ACHN (cell line): ENCODE results near the gene SLC25A1.
A peak's percentile ranks its signal among the peaks of the same experiment; 100 is the strongest.

Experiments
- DNase-seq: peaks from one replicate; pipeline ENCODE4 v3.0.0-alpha.2; 2015
- in situ Hi-C: cut with HindIII; loops from 2 replicates; pipeline ENCODE4 v1.10.0; 2017; ENCODE audit warnings: low sequenced_read_pairs, low pct_ligation_motif_present, low pct_unique_long_range_greater_than_20kb

Gene SLC25A1

DNA sequence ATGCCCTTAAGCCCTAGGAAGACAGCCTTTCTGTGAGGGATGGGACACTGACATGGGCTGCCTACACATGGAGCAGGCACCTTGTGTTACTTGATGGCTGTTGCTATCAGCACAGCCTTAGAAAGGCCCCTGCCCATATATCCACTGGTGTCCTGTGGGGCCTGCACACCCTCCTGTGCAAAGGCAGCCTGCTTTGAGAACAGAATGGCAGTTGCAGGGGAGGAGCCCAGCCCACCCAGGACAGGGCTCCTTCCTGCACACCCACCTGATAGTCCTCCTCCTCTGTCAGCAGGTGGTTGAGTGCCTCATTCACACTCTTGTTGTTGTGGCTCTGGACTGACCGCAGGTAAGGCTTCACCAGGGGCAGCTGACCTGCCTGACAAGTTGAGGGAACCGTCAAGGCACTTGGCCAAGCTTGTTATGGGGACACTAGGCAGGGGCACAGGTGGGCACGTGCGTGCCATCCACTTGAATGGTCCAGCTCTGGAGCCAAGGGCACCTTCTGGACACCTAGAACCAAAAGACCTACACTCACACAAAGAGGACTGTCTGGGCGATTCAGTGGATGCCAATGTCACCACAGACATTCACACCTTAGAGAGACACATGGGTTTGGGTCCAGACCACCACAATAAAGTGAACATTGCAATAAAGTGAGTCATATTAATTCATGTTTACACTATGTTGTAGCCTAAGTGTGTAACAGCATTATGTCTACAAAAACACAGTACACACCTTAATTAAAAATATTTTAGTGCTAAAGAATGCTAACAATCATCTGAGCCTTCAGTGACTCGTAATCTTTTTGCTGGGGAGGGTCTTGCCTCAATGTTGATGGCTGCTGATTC is 9.4 kb upstream of the SLC25A1 start:
- DNase-seq = no peak
- in situ Hi-C loops = no loop called here

- in situ Hi-C loops = no loop called here
- no peak for DNase-seq
These were observed 5.9 kb upstream of the SLC25A1 start for GRCh38 chr22:19184276-19184997.

GRCh38 chr22:19183216-19183615 is 4.7 kb upstream of the SLC25A1 start:
- in situ Hi-C loops = no loop called here
- DNase-seq = no peak

DNA sequence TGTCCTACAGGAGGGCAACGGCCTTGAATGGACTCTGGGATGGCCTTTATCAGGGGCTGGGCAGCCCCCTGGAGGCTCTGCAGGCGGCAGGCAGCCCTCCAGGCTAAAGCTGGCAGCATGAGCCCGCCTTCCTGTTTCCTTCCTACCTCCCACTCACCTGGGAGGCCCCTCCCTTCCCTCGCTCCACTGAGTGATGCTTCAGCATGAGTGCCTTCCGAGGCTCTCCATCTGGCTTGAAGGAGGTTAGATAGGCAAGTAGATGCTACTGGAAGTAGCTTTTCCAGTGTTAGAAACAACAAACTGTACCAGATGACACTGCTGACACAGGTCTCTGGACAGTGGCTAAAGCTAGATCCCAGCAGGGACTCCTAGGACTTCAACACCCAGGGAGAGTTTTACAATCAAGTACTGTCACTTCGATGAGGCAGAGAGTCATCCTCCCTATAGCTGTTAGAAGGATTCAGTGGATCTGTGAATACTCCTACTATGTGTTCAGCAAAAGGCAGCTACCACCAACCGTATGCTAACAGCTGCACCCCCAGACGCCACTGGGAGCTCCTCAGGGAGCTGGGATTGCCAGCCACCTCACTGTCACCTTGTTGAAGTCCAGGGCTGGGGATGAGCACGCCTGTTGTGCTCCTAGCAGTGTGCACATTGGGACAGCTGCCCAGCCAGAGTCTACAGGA is 4.1 kb upstream of the SLC25A1 start:
- in situ Hi-C loops = no loop called here
- no peak for DNase-seq

DNA sequence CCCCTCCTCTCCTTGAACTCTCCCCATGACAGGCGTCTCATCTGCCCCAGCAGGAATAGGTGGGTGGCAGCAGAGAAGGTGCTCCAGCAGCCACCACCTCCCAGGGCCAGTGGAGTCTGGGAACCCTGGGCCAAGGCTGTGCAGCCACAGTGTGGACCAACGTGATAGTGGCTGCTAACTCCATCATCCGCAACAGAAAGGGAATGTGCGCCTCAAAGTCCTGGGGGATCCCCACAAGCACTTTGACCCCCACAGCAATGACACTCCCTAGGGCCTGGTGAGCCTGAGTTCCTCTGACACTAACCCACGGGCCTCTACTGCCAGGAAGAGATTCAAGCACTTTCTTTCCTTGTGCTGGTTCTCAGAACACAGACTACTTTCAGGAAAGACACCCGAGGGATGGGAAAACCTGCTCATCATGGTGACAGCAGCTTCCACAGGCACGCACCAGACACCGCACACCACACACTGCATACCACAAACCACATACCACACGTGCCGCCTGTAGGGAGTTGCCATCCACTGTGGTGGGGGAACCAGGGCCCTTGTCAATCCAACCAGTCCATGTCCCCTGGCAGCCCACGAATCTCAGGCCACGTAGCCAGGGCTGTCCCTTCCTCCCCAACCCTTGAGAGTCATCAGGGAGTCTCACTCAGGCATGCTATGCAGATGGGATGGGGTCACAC is 3.4 kb upstream of the SLC25A1 start:
- in situ Hi-C loops = no loop called here
- DNase-seq = no peak

DNA sequence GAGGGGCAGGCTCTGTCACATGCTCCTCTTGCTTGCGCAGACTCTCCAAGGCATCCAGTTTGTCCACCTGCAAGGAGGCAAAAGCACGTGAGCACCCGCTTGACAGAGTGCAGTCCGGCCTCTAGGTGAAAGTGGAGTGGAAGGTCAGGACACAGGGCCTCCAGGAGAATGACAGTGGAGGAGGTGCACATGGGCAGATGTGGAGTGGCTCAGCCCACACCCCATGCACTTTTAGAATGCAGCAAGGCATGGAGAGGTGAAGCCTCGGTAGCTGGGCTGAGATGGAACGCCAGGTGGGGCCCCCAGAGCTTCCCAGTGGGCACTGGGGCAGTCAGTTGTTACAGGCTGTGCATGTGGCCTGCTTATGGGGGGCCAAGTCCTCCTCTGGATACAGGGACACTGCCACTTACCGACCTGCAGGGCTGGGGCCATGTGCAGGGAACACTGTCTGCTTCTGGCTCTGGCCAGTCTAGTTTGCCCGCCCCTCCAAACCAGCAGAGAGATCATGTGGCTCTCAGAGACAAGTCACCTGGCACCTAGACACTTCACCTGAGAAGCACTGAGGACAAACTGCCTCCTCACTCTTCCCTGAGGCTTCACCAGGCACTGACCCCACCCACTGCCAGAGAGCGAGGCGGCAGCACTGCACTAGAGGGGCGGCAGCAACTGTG is 2.3 kb upstream of the SLC25A1 start:
- no peak for DNase-seq
- in situ Hi-C loops = no loop called here

DNA sequence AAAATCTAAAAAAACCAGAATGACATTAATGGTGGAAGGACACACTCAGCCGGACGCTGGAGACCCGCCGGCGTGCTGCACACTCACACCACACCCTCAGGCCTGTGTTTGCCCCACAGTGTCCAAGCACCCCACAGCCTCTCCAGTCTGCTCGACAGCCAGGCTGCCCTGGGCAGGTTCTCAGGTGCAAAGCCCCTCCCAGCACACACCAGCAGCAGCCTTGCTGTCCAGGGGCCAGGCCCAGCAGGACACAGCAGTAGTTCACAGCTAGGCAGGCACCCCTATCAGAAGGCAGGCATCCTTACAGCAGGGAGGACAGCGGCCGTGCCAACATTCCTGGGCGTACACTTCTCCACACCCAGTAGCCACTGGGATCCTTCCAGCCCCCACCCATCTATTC is 1.7 kb upstream of the SLC25A1 start:
- in situ Hi-C loops = no loop called here
- DNase-seq = no peak

DNA sequence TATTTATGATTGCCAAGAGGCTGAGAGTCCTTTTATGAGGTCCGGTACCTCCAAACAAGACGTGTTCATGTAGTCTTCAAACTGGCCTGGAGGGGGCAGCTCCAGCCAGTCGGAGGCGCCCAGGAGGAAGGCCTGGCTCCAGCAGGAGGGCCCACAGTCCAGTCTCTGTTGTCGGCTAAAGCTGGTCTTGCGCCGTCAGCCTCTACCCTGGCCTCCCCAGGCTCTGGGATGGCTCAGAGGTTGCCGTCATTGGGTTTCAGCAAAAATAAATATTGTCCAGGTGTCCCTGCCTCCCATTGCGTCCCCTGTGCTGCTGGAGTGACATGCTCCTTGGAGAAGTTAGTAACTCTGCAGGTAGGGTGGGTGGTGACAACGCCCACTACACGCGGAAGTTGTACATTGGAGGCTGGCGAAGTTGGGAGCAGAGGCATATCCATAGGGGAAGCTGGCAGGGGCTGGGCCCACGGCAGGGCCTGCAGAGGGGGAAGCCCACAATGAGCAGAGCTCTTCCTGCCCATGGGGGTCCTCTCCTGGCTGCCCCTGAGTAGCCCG is 1.0 kb upstream of the SLC25A1 start:
- in situ Hi-C loops = no loop called here
- peak; percentile 76 for DNase-seq

- peak; percentile 45 for DNase-seq
- in situ Hi-C loops = no loop called here
These were observed 375 bp downstream of the SLC25A1 start for GRCh38 chr22:19178065-19178656.

DNA sequence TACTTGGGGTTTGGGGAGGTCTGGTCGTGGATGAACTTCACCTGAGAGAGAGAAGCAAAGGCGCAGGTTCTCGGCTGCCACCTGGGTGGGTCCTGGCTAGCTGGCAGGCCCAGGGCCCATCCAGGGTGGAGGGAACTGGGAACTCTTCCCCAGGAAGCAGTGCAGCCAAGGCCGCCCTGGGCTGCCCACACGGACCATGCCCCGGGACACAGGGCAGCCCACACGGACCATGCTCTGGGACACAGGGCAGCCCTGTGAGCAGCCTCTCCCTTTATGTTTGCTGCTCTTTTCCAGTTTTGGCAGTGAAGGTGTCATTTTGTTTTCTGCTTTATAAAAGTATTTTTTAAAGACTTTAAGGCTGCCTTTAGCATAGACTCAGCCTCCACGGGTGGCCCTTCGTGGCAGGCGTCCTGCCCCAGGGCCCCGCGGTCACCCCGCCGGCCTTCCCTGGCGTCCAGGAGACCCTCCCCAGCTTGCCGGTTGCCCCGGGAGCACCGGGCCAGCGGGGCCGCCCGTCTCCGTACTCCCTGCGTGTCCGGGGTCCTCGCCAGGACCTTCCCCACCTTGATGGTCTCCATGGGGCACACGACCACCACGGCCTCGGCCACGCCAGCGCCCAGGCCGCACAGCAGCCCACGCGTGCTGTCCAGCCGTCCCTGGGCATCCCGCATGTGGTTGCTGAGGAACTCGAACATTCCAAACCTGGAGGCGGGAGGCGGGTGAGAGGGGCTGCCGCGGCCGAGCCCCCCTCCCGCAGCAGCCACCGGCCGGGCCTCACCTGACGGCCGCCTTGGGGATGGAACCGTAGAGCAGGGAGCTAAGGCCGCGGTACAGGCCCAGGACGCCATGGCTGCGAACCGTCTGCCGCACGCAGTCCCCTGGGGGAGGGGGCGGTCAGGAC is 1.1 kb downstream of the SLC25A1 start:
- in situ Hi-C loops = no loop called here
- no peak for DNase-seq

DNA sequence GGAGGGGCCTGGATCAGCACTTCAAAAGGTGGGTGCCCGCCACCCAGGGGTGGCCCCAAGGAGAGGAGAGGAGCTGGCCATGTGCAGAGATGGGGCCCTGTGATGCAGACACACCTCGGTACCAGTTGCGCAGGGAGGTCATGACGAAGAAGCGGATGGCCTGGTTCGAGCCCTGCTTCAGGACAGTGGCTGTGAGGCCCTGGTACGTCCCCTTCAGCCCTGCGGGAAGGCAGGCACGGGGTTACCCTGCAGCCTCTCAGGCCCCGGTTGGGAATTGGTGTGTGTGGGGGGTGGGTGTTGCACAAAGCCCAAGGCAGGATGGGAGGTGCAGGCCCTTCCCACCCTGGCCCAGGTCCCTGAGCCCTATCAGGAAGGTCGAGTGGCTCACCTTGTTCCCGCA is 1.8 kb downstream of the SLC25A1 start:
- DNase-seq = no peak
- in situ Hi-C loops = no loop called here

DNA sequence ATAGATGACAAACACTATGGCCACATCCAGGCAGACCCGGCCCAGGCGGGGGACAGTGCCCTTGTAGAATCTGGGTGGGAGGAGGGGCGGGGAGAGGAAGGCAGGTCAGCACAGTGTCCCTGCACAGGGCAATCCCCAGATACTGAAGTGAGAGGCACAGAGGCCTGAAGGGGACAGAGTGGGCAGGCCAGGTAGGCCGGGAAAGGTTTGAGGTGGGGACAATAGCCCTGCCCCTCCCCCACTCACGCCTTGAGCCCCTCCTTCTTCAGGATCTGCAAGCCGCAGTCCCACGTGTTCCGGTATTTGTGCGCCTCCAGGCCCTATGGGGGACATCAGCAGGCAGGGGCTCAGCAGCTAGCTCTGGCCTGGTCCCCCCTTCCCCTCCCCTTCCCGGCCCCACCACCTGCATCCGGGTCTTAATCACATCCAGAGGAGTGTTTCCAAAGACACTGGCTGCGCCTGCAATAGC is 2.3 kb downstream of the SLC25A1 start:
- no peak for DNase-seq
- in situ Hi-C loops = no loop called here

DNA sequence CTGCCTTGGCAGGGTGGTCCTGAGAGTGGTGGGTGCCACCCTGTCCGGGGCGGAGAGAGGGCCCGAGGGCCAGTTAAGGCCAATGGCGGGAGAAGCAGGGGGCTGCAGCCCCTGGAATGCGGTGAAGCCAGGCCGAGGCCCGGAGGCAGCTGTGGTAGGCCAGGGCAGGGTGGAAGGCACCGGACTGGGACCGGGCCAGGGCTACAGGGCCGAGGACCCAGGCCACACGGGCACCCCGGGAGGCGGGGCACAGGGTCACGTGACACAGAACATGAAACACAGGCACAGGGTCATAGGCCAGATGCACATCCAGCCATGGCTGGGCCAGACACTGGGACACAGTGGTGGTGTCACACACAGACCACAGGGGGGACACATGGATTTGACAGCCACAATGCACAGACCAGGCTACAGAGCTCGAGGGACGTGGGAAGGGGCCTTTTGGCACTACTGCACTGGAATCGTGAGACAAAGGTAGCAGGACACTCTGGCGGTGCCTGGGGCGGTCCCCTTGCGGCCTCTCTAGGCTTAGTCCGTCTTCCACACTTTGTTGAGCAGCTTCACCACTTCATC is 2.8 kb downstream of the SLC25A1 start:
- in situ Hi-C loops = no loop called here
- DNase-seq = no peak

GRCh38 chr22:19175026-19175601 is 3.4 kb downstream of the SLC25A1 start:
- in situ Hi-C loops = no loop called here
- no peak for DNase-seq

DNA sequence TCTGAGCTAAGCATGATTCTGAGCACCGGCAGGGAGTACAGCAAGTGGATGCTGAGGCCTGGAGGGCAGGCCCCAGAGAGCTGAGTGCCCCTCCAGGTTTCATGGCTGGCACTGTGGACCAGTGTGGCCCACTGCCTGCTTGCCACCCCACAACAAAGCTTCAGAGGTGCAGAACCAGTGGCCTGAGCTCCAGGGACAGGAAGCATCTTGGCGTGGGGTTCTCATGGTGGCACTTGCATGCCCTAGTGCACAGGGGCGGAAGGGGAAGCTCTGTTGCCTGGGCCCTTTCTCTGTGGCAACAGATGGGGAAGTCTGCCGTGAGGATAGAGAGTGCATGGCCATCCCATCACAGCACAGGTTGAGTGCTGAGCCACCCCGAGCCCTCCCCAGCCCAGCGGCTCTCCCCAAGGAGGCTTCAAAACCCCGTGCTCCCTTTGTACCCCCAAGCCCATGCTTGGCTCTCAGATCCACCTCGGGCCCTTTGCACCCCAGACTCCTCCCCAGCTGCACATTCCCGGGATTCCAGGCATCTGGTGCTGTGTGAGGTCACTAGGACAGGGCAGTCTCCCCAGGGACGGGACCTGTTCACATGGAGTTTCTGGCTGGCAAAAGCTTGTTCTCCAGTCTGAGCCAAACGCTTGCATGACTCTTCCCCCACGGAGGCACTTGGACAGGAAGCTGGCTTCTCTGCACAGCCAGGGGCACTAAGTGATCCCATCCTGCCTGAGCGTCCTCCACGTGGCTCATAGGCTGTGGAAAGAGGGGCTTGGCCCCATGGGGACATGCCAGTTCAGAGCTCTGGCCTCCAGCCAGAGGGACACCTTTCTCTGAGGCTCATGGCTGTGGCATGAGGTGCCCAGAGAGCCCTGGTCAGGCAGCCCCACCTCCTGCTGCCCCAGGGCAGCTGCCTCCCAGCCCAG is 4.2 kb downstream of the SLC25A1 start:
- DNase-seq = peak; percentile 57
- in situ Hi-C loops = no loop called here
